GM23338 (cell line): ENCODE data around the gene ST8SIA6.

Source experiments
- CREB1 ChIP-seq: fragments of 250-450 bp; sonication (Bioruptor Pico); IDR thresholded peaks from 2 replicates; pipeline ENCODE4 v1.5.0; 2020; ENCODE audit warnings: low read depth, mild to moderate bottlenecking, moderate library complexity
- CTCF ChIP-seq, 2 experiments: fragments of 200-600 bp in 1 of 2; sonication (generic) in 1 of 2; conservative IDR thresholded peaks; 2 replicates each; pipeline versions ENCODE4 v1.5.1 to v1.6.1; 2016 to 2017; ENCODE audit warnings: antibody characterized with exemption in 2 of 2, low read depth in 2 of 2, mild to moderate bottlenecking in 2 of 2, moderate library complexity in 1 of 2
- ETS1 ChIP-seq: IDR thresholded peaks from 2 replicates; pipeline ENCODE4 v1.6.1; 2016; ENCODE audit warnings: antibody characterized with exemption
- EZH2 ChIP-seq: fragments of 200-600 bp; sonication (generic); IDR thresholded peaks from one replicate; pipeline ENCODE4 v1.8.0; 2017; ENCODE audit warnings: antibody characterized with exemption, mild to moderate bottlenecking, low read depth; ENCODE audit not compliant: unreplicated experiment
- EZH2phosphoT487 ChIP-seq: fragments of 200-600 bp; sonication (generic); IDR thresholded peaks from one replicate; pipeline ENCODE4 v1.8.1; 2018; ENCODE audit warnings: antibody characterized with exemption; ENCODE audit not compliant: unreplicated experiment
- JUNB ChIP-seq: IDR thresholded peaks from one replicate; pipeline ENCODE4 v1.6.1; 2016; ENCODE audit warnings: antibody characterized with exemption; ENCODE audit not compliant: unreplicated experiment
- NANOG ChIP-seq: IDR thresholded peaks from 2 replicates; pipeline ENCODE4 v1.6.1; 2016; ENCODE audit warnings: antibody characterized with exemption, borderline replicate concordance
- POLR2AphosphoS5 ChIP-seq: IDR thresholded peaks from 2 replicates; pipeline ENCODE4 v1.6.1; 2016; ENCODE audit warnings: antibody characterized with exemption, low read depth
- REST ChIP-seq: IDR thresholded peaks from one replicate; pipeline ENCODE4 v1.6.1; 2018; ENCODE audit warnings: antibody characterized with exemption; ENCODE audit not compliant: unreplicated experiment
- STAT1 ChIP-seq: IDR thresholded peaks from one replicate; pipeline ENCODE4 v1.6.1; 2016; ENCODE audit warnings: antibody characterized with exemption; ENCODE audit not compliant: unreplicated experiment
- ZNF114 ChIP-seq: fragments of 250-450 bp; sonication (Bioruptor Pico); IDR thresholded peaks from 2 replicates; pipeline ENCODE4 v1.5.0; 2020; ENCODE audit warnings: mild to moderate bottlenecking, moderate library complexity
- ZNF331 ChIP-seq: fragments of 250-450 bp; sonication (Bioruptor Pico); IDR thresholded peaks from 2 replicates; pipeline ENCODE4 v1.5.0; 2020; ENCODE audit warnings: low read depth, mild to moderate bottlenecking, moderate library complexity
- ZNF462 ChIP-seq: fragments of 250-450 bp; sonication (Bioruptor Pico); IDR thresholded peaks from 2 replicates; pipeline ENCODE4 v1.5.0; 2020; ENCODE audit warnings: mild to moderate bottlenecking, moderate library complexity

GRCh38 chr10:17502814-17503213, 48.4 kb upstream of the ST8SIA6 start:
- no peak for TF ChIP-seq CTCF (conservative IDR thresholded peaks at IDR 0.05; ENCODE audit: low read depth in 2 of 2)
- TF ChIP-seq EZH2phosphoT487: no peak
- no peak for TF ChIP-seq CREB1 (CRISPR knock-in tag)
- no peak for TF ChIP-seq POLR2AphosphoS5
- no peak for TF ChIP-seq EZH2
- TF ChIP-seq REST: no peak
- TF ChIP-seq STAT1: no peak
- TF ChIP-seq ETS1: no peak
- TF ChIP-seq ZNF331 (CRISPR knock-in tag): no peak
- TF ChIP-seq JUNB: no peak
- no peak for TF ChIP-seq ZNF462 (CRISPR knock-in tag)
- no peak for TF ChIP-seq NANOG
- no peak for TF ChIP-seq ZNF114 (CRISPR knock-in tag)
